Peyer's patch (tissue), 4 donors: ENCODE results near the gene DEUP1.

Experiments
- POLR2A ChIP-seq, 2 donors: fragments of 450-650 bp; IDR thresholded peaks; one replicate each; pipeline ENCODE4 v1.5.1; 2017; ENCODE audit warnings: antibody characterized with exemption in 2 of 2, mild to moderate bottlenecking in 2 of 2, moderate library complexity in 2 of 2
- TF ChIP-seq, protein P1 (sequence below), 6 experiments: fragments of 450-650 bp in 4 of 6; fragments of 200-600 bp in 2 of 6; sonication (generic) in 1 of 6; IDR thresholded peaks; one replicate each; pipeline ENCODE4 v1.5.1; 2017 to 2019; ENCODE audit warnings: antibody characterized with exemption in 6 of 6, mild to moderate bottlenecking in 3 of 6, moderate library complexity in 1 of 6

DNA sequence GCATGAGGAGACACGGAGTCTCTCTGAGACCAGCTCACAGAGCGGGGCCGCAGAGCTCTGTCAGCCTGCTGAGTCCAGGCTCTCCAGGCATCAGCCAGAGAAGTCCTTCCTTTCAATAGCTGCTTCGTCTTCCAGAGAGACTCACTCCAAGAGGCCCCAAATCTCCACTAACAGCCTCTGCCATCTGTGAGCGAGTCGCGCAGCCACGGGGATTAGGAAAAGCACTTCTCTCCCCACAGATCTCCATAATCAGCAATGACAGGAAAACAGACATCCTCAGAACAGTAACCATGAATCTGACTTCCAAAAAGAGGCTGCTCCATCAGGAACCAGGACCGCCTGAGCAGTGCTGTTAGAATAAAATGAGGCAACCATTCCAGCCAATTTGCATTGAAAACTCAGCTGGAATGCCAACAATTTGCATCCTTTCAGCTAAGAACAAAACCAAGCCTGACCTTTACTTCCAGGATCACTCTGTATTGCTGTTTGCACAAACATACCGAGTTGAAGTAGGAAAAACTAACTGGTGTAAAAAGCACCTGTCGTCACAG, 147.2 kb downstream of the DEUP1 start:
- TF ChIP-seq, protein P1, sequence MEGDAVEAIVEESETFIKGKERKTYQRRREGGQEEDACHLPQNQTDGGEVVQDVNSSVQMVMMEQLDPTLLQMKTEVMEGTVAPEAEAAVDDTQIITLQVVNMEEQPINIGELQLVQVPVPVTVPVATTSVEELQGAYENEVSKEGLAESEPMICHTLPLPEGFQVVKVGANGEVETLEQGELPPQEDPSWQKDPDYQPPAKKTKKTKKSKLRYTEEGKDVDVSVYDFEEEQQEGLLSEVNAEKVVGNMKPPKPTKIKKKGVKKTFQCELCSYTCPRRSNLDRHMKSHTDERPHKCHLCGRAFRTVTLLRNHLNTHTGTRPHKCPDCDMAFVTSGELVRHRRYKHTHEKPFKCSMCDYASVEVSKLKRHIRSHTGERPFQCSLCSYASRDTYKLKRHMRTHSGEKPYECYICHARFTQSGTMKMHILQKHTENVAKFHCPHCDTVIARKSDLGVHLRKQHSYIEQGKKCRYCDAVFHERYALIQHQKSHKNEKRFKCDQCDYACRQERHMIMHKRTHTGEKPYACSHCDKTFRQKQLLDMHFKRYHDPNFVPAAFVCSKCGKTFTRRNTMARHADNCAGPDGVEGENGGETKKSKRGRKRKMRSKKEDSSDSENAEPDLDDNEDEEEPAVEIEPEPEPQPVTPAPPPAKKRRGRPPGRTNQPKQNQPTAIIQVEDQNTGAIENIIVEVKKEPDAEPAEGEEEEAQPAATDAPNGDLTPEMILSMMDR (IDR thresholded peaks at IDR 0.05), result no peak
- TF ChIP-seq POLR2A (IDR thresholded peaks at IDR 0.05), result no peak
